Panc1 (cell line): ENCODE results near the gene AKAP1. TPM values are rescaled to one million over a fixed set of nuclear protein-coding genes. Genes with fewer than 3 reads are reported as not detected.

Experiments used
- ATAC-seq: fragments of 200-7000 bp; cut with Tn5 transposase; 2 replicates; pipeline ENCODE4 v1.9.1; 2020; ENCODE audit warnings: mild to moderate bottlenecking, moderate library complexity
- BruUV-seq: library from RNA; stranded (reverse); fragments of 400-500 nt; replicated peaks from 2 replicates; lab custom pipeline; 2021; lab: Mats Ljungman, UMichigan
- CTCF ChIA-PET: fragments of 300-600 bp; sonication (Branson Sonifier 250); formaldehyde crosslinking; loops from one replicate; lab custom pipeline; 2022; ENCODE audit warnings: antibody characterized with exemption; lab: Charles Lee
- POLR2A ChIA-PET: fragments of 300-600 bp; sonication (Branson Sonifier 250); formaldehyde crosslinking; loops from one replicate; lab custom pipeline; 2022; ENCODE audit warnings: antibody characterized with exemption; lab: Charles Lee
- DNase-seq: peaks from one replicate; pipeline ENCODE4 v3.0.0-alpha.2; 2010; ENCODE audit warnings: low read depth, low spot score
- H3K27ac ChIP-seq: 2 replicates; pipeline ENCODE4 v1.5.1; 2011; ENCODE audit warnings: mild to moderate bottlenecking, low read length, inconsistent platforms
- H3K27me3 ChIP-seq: fragments of 200-500 bp; sonication (Bioruptor generic); 2 replicates; pipeline ENCODE4 v1.6.0; 2014; ENCODE audit warnings: low read length, inconsistent platforms; ENCODE audit not compliant: control insufficient read depth, insufficient read depth
- H3K36me3 ChIP-seq: fragments of 200-500 bp; sonication (Bioruptor generic); 2 replicates; pipeline ENCODE4 v1.5.1; 2014; ENCODE audit warnings: inconsistent platforms, mild to moderate bottlenecking, low read length, moderate library complexity; ENCODE audit not compliant: control insufficient read depth, insufficient read depth
- H3K4me1 ChIP-seq: 2 replicates; pipeline ENCODE4 v1.5.1; 2011; ENCODE audit warnings: inconsistent platforms, mild to moderate bottlenecking, low read length, moderate library complexity; ENCODE audit not compliant: control insufficient read depth, insufficient read depth
- H3K4me3 ChIP-seq, 2 experiments: 2 replicates each; pipeline ENCODE4 v1.5.1; 2011 to 2012; ENCODE audit warnings: low read depth in 2 of 2, low read length in 2 of 2, mild to moderate bottlenecking in 2 of 2, inconsistent platforms in 1 of 2, moderate library complexity in 1 of 2
- H3K9me3 ChIP-seq: fragments of 200-500 bp; sonication (Bioruptor generic); 2 replicates; pipeline ENCODE4 v1.5.1; 2014; ENCODE audit warnings: low read depth, mild to moderate bottlenecking, inconsistent platforms, low read length, moderate library complexity; ENCODE audit not compliant: control insufficient read depth, insufficient read depth
- CTCF ChIP-seq: fragments of 450-650 bp; IDR thresholded peaks from 2 replicates; pipeline ENCODE4 v1.5.1; 2017; ENCODE audit warnings: mild to moderate bottlenecking
- POLR2AphosphoS5 ChIP-seq: IDR thresholded peaks from 2 replicates; pipeline ENCODE4 v1.6.1; 2012; ENCODE audit warnings: mild to moderate bottlenecking, low read depth, low read length, moderate library complexity
- REST ChIP-seq, 2 experiments: IDR thresholded peaks; 2 replicates each; pipeline ENCODE4 v1.6.1; 2011 to 2012; ENCODE audit warnings: low read depth in 2 of 2, control low read depth in 1 of 2, low read length in 1 of 2, mild to moderate bottlenecking in 1 of 2, moderate library complexity in 1 of 2; ENCODE audit not compliant: insufficient read depth in 1 of 2
- SIN3A ChIP-seq: IDR thresholded peaks from 2 replicates; pipeline ENCODE4 v1.6.1; 2012; ENCODE audit warnings: low read depth, mild to moderate bottlenecking, low read length, moderate library complexity, borderline replicate concordance; ENCODE audit not compliant: insufficient read depth
- TCF7L2 ChIP-seq: IDR thresholded peaks from 2 replicates; pipeline ENCODE4 v1.6.1; 2011; ENCODE audit warnings: mild to moderate bottlenecking, low read depth, low read length, inconsistent platforms
- in situ Hi-C: cut with HindIII; loops from 2 replicates; pipeline ENCODE4 v1.10.0; 2016; ENCODE audit warnings: low sequenced_read_pairs, low pct_unique_long_range_greater_than_20kb
- intact Hi-C: fragments of 100-400 bp; cut with micrococcal nuclease; formaldehyde crosslinking; loops from one replicate; pipeline ENCODE4 v1.10.0; 2022; ENCODE audit not compliant: unreplicated experiment
- total RNA-seq: library from RNA; stranded (reverse); gene quantifications from one replicate; pipeline ENCODE4 v1.2.1, GENCODE V29; 2021; ENCODE audit not compliant: unreplicated experiment

Gene AKAP1
- total RNA-seq, 1 experiment from 2014 or later: 52.7 TPM

GRCh38 chr17:57105591-57105990, 20.5 kb downstream of the AKAP1 start:
- Histone ChIP-seq H3K27me3 (no peaks in the 10 kb centered on the region), H3K9me3 (no peaks in the 10 kb centered on the region), H3K27ac (peak overlapping the region; percentile 8; the same call in 1 of the 2 replicates), H3K4me3 (no peak overlapping the region), H3K36me3 (no peaks in the 10 kb centered on the region), H3K4me1 (peaks cover 43% of the 10 kb centered on the region)
- DNase-seq (no peak), ATAC-seq (no peak)
- TF ChIP-seq POLR2AphosphoS5: no peak
- TF ChIP-seq CTCF: no peak
- TF ChIP-seq TCF7L2: no peak
- TF ChIP-seq SIN3A: no peak
- TF ChIP-seq REST (IDR thresholded peaks at IDR 0.05; ENCODE audit: insufficient read depth in 1 of 2, low read depth in 2 of 2, low read length in 1 of 2): no peak
- CTCF ChIA-PET: no interaction called here
- in situ Hi-C loops: no loop called here
- POLR2A ChIA-PET: interaction anchor here (0.6 kb wide), 1 partner anchor 15 kb away, joined by 4 read pairs; no protein-coding TSS in a partner anchor
- intact Hi-C loops: no loop called here
- no TSS peak for BruUV-seq

GRCh38 chr17:57106107-57106835, 21.2 kb downstream of the AKAP1 start:
- TF ChIP-seq TCF7L2: no peak
- peak; percentile 81; the same call in 1 of the 2 replicates for TF ChIP-seq CTCF
- BruUV-seq: TSS peak; percentile 89
- Histone ChIP-seq H3K4me1 (peaks cover 43% of the 10 kb centered on the region), H3K4me3 (no peak overlapping the region), H3K27ac (peak overlapping the region; percentile 76), H3K9me3 (no peaks in the 10 kb centered on the region), H3K27me3 (no peaks in the 10 kb centered on the region), H3K36me3 (no peaks in the 10 kb centered on the region)
- in situ Hi-C loops (no loop called here), intact Hi-C loops (no loop called here)
- ChIA-PET POLR2A (interaction anchor here (0.6 kb wide), 1 partner anchor 15 kb away, joined by 4 read pairs; no protein-coding TSS in a partner anchor), CTCF (interaction anchor here (0.5 kb wide), 1 partner anchor 24 kb away, joined by 5 read pairs; no protein-coding TSS in a partner anchor)
- peak; percentile 64 for ATAC-seq
- no peak for DNase-seq
